Adrenal gland (tissue), 5 donors: ENCODE measurements around the gene DPP10.

Experiments used
- CTCF ChIP-seq, 6 experiments: fragments of 450-650 bp in 4 of 6; fragments of 200-600 bp in 2 of 6; sonication (generic) in 1 of 6; IDR thresholded peaks; 1 replicate in 5 of 6; 2 replicates in 1 of 6; pipeline versions ENCODE4 v1.5.1 to v1.8.0; 2016 to 2021; ENCODE audit warnings: antibody characterized with exemption in 6 of 6, mild to moderate bottlenecking in 2 of 6, moderate library complexity in 1 of 6
- POLR2A ChIP-seq, 2 donors: fragments of 450-650 bp; IDR thresholded peaks; one replicate each; pipeline ENCODE4 v1.6.1; 2017; ENCODE audit warnings: antibody characterized with exemption in 2 of 2, mild to moderate bottlenecking in 2 of 2, moderate library complexity in 1 of 2
- donor health status: DM: no; HTN: no; CAD: no.

GRCh38 chr2:114464961-114465706 is 22.7 kb downstream of the DPP10 start:
- TF ChIP-seq CTCF (IDR thresholded peaks at IDR 0.05), result no peak
- TF ChIP-seq POLR2A (IDR thresholded peaks at IDR 0.05), result no peak
